Measurements from ENCODE around the gene TUNAR.

TUNAR gene

DNA sequence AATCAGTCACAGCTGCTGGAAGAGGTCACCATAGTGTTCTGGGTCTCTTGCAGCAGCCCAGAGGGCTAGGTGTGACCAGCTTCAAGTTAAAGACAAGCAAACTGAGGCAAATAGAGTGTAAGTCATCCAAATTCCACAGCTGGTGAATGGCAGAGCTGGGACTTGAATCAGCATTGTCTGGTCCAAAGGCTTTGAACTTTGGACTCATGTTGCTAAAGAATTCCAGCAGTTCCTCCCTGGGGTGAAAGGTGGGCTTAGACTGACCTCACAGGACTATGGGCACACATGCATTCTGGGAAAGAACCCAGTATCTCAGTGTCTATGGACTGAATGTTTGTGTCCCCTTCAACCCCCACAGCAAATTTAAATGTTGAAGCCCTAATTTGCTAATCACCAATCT is 54.8 kb downstream of the TUNAR start:
- no peaks in the 10 kb centered on the region for H3K9me3 ChIP-seq (ENCODE audit: control extremely low read depth in 1 of 5, control insufficient read depth in 4 of 5, insufficient read depth in 2 of 5, low read depth in 1 of 5, low read length in 4 of 5)
- no peak for DNase-seq
- CTCF ChIA-PET, result no interaction called here
- H3K27ac ChIP-seq (ENCODE audit: insufficient read depth in 1 of 2, low read depth in 1 of 2, low read length in 2 of 2, poor library complexity in 1 of 2, severe bottlenecking in 2 of 2), result no peak overlapping the region
- POLR2A ChIA-PET, result no interaction called here
- H3K36me3 ChIP-seq (ENCODE audit: control insufficient read depth in 4 of 4, insufficient read depth in 4 of 4, low read length in 3 of 4), result no peaks in the 10 kb centered on the region
- H3K4me3 ChIP-seq (ENCODE audit: control insufficient read depth in 1 of 7, extremely low read depth in 1 of 7, insufficient read depth in 4 of 7, low read depth in 2 of 7, low read length in 6 of 7), result no peak overlapping the region
- H3K4me1 ChIP-seq (ENCODE audit: control extremely low read depth in 1 of 4, control insufficient read depth in 4 of 4, insufficient read depth in 4 of 4, low read length in 3 of 4), result no peaks in the 10 kb centered on the region
- no peaks in the 10 kb centered on the region for H3K27me3 ChIP-seq (replicated peaks in 2 of 5; ENCODE audit: control insufficient read depth in 4 of 5, insufficient read depth in 5 of 5, low read length in 4 of 5)

DNA sequence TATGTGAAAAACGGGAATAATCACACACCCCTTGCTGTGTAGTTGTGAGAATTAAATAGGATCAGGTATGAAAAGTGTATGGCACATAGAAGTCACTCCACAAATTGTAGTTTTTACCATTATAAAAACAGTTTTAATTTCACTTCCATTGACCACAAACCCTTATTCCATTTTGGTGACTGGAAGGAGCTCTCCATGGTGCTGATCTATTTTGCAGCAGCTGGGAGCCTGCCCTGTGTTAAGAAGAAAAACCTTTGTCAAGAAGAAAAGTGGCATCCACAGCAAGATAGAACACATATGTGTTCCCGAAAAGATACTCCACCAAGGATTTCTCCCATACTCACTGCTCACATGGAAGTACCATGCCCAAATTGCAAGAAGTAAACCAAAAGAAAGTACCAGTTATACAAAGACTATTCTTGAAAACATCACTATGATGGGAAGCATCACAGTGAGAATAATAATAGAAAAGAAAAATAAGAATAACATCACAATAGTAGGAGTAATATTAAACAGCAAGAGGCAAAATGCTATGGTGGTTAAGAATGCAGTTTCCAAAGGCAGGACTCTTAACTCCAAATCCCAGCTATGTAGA is 58.7 kb downstream of the TUNAR start:
- Histone ChIP-seq H3K36me3 (ENCODE audit: control insufficient read depth in 4 of 4, insufficient read depth in 4 of 4, low read length in 3 of 4) (no peaks in the 10 kb centered on the region), H3K27me3 (replicated peaks in 2 of 5; ENCODE audit: control insufficient read depth in 4 of 5, insufficient read depth in 5 of 5, low read length in 4 of 5) (no peaks in the 10 kb centered on the region), H3K27ac (ENCODE audit: insufficient read depth in 1 of 2, low read depth in 1 of 2, low read length in 2 of 2, poor library complexity in 1 of 2, severe bottlenecking in 2 of 2) (no peak overlapping the region), H3K4me1 (ENCODE audit: control extremely low read depth in 1 of 4, control insufficient read depth in 4 of 4, insufficient read depth in 4 of 4, low read length in 3 of 4) (no peaks in the 10 kb centered on the region), H3K9me3 (ENCODE audit: control extremely low read depth in 1 of 5, control insufficient read depth in 4 of 5, insufficient read depth in 2 of 5, low read depth in 1 of 5, low read length in 4 of 5) (no peaks in the 10 kb centered on the region), H3K4me3 (ENCODE audit: control insufficient read depth in 1 of 7, extremely low read depth in 1 of 7, insufficient read depth in 4 of 7, low read depth in 2 of 7, low read length in 6 of 7) (no peak overlapping the region)
- ChIA-PET POLR2A (no interaction called here), CTCF (no interaction called here)
- 80% methylated on average over 1 of the region's 2 CpGs for WGBS (ENCODE audit: insufficient coverage)
- DNase-seq, result peak; percentile 15 to 49 (median 41)

GRCh38 chr14:95936041-95936440 is 59.4 kb downstream of the TUNAR start:
- CTCF ChIA-PET, result no interaction called here
- 100% methylated on average over 2 of the region's 2 CpGs for WGBS (ENCODE audit: insufficient coverage)

GRCh38 chr14:95939335-95939734 is 62.7 kb downstream of the TUNAR start:
- Histone ChIP-seq H3K4me3 (ENCODE audit: control insufficient read depth in 1 of 7, extremely low read depth in 1 of 7, insufficient read depth in 4 of 7, low read depth in 2 of 7, low read length in 6 of 7) (no peak overlapping the region), H3K4me1 (ENCODE audit: control extremely low read depth in 1 of 4, control insufficient read depth in 4 of 4, insufficient read depth in 4 of 4, low read length in 3 of 4) (no peaks in the 10 kb centered on the region), H3K27me3 (replicated peaks in 2 of 5; ENCODE audit: control insufficient read depth in 4 of 5, insufficient read depth in 5 of 5, low read length in 4 of 5) (no peaks in the 10 kb centered on the region), H3K9me3 (ENCODE audit: control extremely low read depth in 1 of 5, control insufficient read depth in 4 of 5, insufficient read depth in 2 of 5, low read depth in 1 of 5, low read length in 4 of 5) (peaks cover 0 to 7% (median 2%) of the 10 kb centered on the region in 5 experiments), H3K36me3 (ENCODE audit: control insufficient read depth in 4 of 4, insufficient read depth in 4 of 4, low read length in 3 of 4) (no peaks in the 10 kb centered on the region), H3K27ac (ENCODE audit: insufficient read depth in 1 of 2, low read depth in 1 of 2, low read length in 2 of 2, poor library complexity in 1 of 2, severe bottlenecking in 2 of 2) (no peak overlapping the region)
- POLR2A ChIA-PET, result no interaction called here
- 89% methylated on average over 4 of the region's 4 CpGs for WGBS (ENCODE audit: insufficient coverage)
- CTCF ChIA-PET, result no interaction called here
- DNase-seq, result no peak

More at GRCh38 chr14:95936041-95936440, 59.4 kb downstream of the TUNAR start:
- Histone ChIP-seq H3K9me3 (ENCODE audit: control extremely low read depth in 1 of 5, control insufficient read depth in 4 of 5, insufficient read depth in 2 of 5, low read depth in 1 of 5, low read length in 4 of 5) (no peaks in the 10 kb centered on the region), H3K27ac (ENCODE audit: insufficient read depth in 1 of 2, low read depth in 1 of 2, low read length in 2 of 2, poor library complexity in 1 of 2, severe bottlenecking in 2 of 2) (no peak overlapping the region), H3K4me3 (ENCODE audit: control insufficient read depth in 1 of 7, extremely low read depth in 1 of 7, insufficient read depth in 4 of 7, low read depth in 2 of 7, low read length in 6 of 7) (no peak overlapping the region), H3K4me1 (ENCODE audit: control extremely low read depth in 1 of 4, control insufficient read depth in 4 of 4, insufficient read depth in 4 of 4, low read length in 3 of 4) (no peaks in the 10 kb centered on the region), H3K36me3 (ENCODE audit: control insufficient read depth in 4 of 4, insufficient read depth in 4 of 4, low read length in 3 of 4) (no peaks in the 10 kb centered on the region), H3K27me3 (replicated peaks in 2 of 5; ENCODE audit: control insufficient read depth in 4 of 5, insufficient read depth in 5 of 5, low read length in 4 of 5) (no peaks in the 10 kb centered on the region)
- POLR2A ChIA-PET, result no interaction called here
- no peak for DNase-seq

GRCh38 chr14:95941897-95942296 is 65.3 kb downstream of the TUNAR start:
- Histone ChIP-seq H3K4me3 (ENCODE audit: control insufficient read depth in 1 of 7, extremely low read depth in 1 of 7, insufficient read depth in 4 of 7, low read depth in 2 of 7, low read length in 6 of 7) (no peak overlapping the region), H3K36me3 (ENCODE audit: control insufficient read depth in 4 of 4, insufficient read depth in 4 of 4, low read length in 3 of 4) (no peaks in the 10 kb centered on the region), H3K27ac (ENCODE audit: insufficient read depth in 1 of 2, low read depth in 1 of 2, low read length in 2 of 2, poor library complexity in 1 of 2, severe bottlenecking in 2 of 2) (no peak overlapping the region), H3K4me1 (ENCODE audit: control extremely low read depth in 1 of 4, control insufficient read depth in 4 of 4, insufficient read depth in 4 of 4, low read length in 3 of 4) (no peaks in the 10 kb centered on the region), H3K9me3 (ENCODE audit: control extremely low read depth in 1 of 5, control insufficient read depth in 4 of 5, insufficient read depth in 2 of 5, low read depth in 1 of 5, low read length in 4 of 5) (peaks cover 0 to 7% (median 2%) of the 10 kb centered on the region in 5 experiments), H3K27me3 (replicated peaks in 2 of 5; ENCODE audit: control insufficient read depth in 4 of 5, insufficient read depth in 5 of 5, low read length in 4 of 5) (peaks cover 0 to 2% (median 0%) of the 10 kb centered on the region in 5 experiments)
- DNase-seq, result no peak
- WGBS (ENCODE audit: insufficient coverage), result 80% methylated on average over 1 of the region's 2 CpGs
- ChIA-PET CTCF (no interaction called here), POLR2A (no interaction called here)

DNA sequence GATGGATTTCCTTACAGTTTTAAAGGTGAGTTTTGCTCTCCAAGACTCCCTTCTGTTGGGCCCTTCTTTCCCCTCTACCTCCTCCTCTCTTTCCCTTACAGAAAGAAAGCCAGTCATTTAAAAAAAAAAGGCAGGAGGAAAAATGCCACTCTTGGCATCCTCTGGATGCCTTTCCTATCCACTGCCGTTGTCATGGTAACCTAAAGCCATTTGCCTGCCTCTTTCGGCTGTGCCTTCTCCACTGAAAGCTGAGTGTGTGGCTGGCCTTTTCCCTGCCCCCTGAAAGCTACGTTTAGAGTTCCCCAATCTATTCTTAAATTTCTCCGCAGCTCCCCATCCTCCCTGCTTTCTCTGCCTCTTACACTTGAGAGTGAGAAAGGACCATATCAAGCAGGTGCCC is 67.1 kb downstream of the TUNAR start:
- whole genome bisulfite sequencing (ENCODE audit: insufficient coverage), result 50% methylated on average over 4 of the region's 4 CpGs
- Histone ChIP-seq H3K4me3 (ENCODE audit: control insufficient read depth in 1 of 7, extremely low read depth in 1 of 7, insufficient read depth in 4 of 7, low read depth in 2 of 7, low read length in 6 of 7) (no peak overlapping the region), H3K4me1 (ENCODE audit: control extremely low read depth in 1 of 4, control insufficient read depth in 4 of 4, insufficient read depth in 4 of 4, low read length in 3 of 4) (no peaks in the 10 kb centered on the region), H3K27me3 (replicated peaks in 2 of 5; ENCODE audit: control insufficient read depth in 4 of 5, insufficient read depth in 5 of 5, low read length in 4 of 5) (peaks cover 0 to 2% (median 2%) of the 10 kb centered on the region in 5 experiments), H3K36me3 (ENCODE audit: control insufficient read depth in 4 of 4, insufficient read depth in 4 of 4, low read length in 3 of 4) (no peaks in the 10 kb centered on the region), H3K27ac (ENCODE audit: insufficient read depth in 1 of 2, low read depth in 1 of 2, low read length in 2 of 2, poor library complexity in 1 of 2, severe bottlenecking in 2 of 2) (no peak overlapping the region), H3K9me3 (ENCODE audit: control extremely low read depth in 1 of 5, control insufficient read depth in 4 of 5, insufficient read depth in 2 of 5, low read depth in 1 of 5, low read length in 4 of 5) (peaks cover 0 to 7% (median 2%) of the 10 kb centered on the region in 5 experiments)
- ChIA-PET CTCF (no interaction called here), POLR2A (no interaction called here)
- no peak for DNase-seq

DNA sequence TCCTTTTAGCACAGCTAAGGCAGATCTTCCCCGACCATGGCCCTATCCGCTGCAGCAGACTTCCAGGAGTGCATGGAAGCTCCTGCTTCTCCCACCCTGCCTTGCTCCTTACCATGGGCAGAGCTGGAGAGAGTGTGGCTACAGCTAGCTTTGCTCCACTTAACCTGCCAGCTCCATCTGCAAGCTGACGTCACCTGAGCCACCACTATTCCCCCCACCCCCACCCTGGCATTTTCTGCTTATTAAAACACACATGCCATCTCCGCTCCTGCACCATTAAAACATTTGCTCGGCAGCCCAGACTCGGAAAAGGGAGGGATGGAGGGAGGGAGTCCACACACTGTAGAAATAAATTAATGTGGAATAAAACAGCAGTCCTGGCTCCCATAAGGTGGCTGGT is 67.8 kb downstream of the TUNAR start:
- POLR2A ChIA-PET, result no interaction called here
- no peak overlapping the region for H3K4me3 ChIP-seq (ENCODE audit: control insufficient read depth in 1 of 7, extremely low read depth in 1 of 7, insufficient read depth in 4 of 7, low read depth in 2 of 7, low read length in 6 of 7)
- 80% methylated on average over 2 of the region's 6 CpGs for WGBS (ENCODE audit: insufficient coverage)
- no peak overlapping the region for H3K27ac ChIP-seq (ENCODE audit: insufficient read depth in 1 of 2, low read depth in 1 of 2, low read length in 2 of 2, poor library complexity in 1 of 2, severe bottlenecking in 2 of 2)
- H3K36me3 ChIP-seq (ENCODE audit: control insufficient read depth in 4 of 4, insufficient read depth in 4 of 4, low read length in 3 of 4), result no peaks in the 10 kb centered on the region
- peaks cover 0 to 4% (median 2%) of the 10 kb centered on the region in 5 experiments for H3K27me3 ChIP-seq (replicated peaks in 2 of 5; ENCODE audit: control insufficient read depth in 4 of 5, insufficient read depth in 5 of 5, low read length in 4 of 5)
- DNase-seq, result no peak
- no peaks in the 10 kb centered on the region for H3K4me1 ChIP-seq (ENCODE audit: control extremely low read depth in 1 of 4, control insufficient read depth in 4 of 4, insufficient read depth in 4 of 4, low read length in 3 of 4)
- peaks cover 0 to 7% (median 2%) of the 10 kb centered on the region in 5 experiments for H3K9me3 ChIP-seq (ENCODE audit: control extremely low read depth in 1 of 5, control insufficient read depth in 4 of 5, insufficient read depth in 2 of 5, low read depth in 1 of 5, low read length in 4 of 5)
- CTCF ChIA-PET, result no interaction called here
